WERI-Rb-1 (cell line): ENCODE results near the gene GNB1L.

ENCODE experiments used
- DNase-seq: peaks from one replicate; pipeline ENCODE4 v3.0.0-alpha.2; 2020
- H3K27ac ChIP-seq: fragments of 250-450 bp; sonication (Bioruptor Pico); 2 replicates; pipeline ENCODE4 v1.5.1; 2020; ENCODE audit warnings: mild to moderate bottlenecking, moderate library complexity
- H3K27me3 ChIP-seq: fragments of 250-450 bp; sonication (Bioruptor Pico); 2 replicates; pipeline ENCODE4 v1.5.1; 2021; ENCODE audit warnings: mild to moderate bottlenecking, low read depth, moderate library complexity; ENCODE audit not compliant: insufficient read depth, severe bottlenecking
- H3K36me3 ChIP-seq: fragments of 250-450 bp; sonication (Bioruptor Pico); 2 replicates; pipeline ENCODE4 v1.5.1; 2020; ENCODE audit warnings: mild to moderate bottlenecking, moderate library complexity
- H3K4me3 ChIP-seq: 2 replicates; pipeline ENCODE4 v1.5.1; 2011; ENCODE audit warnings: low read depth, mild to moderate bottlenecking, control low read depth, low read length
- H3K9me3 ChIP-seq: fragments of 250-450 bp; sonication (Bioruptor Pico); 2 replicates; pipeline ENCODE4 v1.5.1; 2021; ENCODE audit warnings: mild to moderate bottlenecking, moderate library complexity; ENCODE audit not compliant: severe bottlenecking
- CTCF ChIP-seq: IDR thresholded peaks from 2 replicates; pipeline ENCODE4 v1.5.1; 2011; ENCODE audit warnings: low read depth, mild to moderate bottlenecking, control low read depth, inconsistent platforms, low read length

Gene GNB1L

GRCh38 chr22:19827341-19828034, 27.2 kb downstream of the GNB1L start:
- H3K36me3 ChIP-seq: no peaks in the 10 kb centered on the region

GRCh38 chr22:19826619-19826950, 28.1 kb downstream of the GNB1L start:
- H3K27ac ChIP-seq: no peak overlapping the region
- H3K9me3 ChIP-seq: no peaks in the 10 kb centered on the region
- no peaks in the 10 kb centered on the region for H3K36me3 ChIP-seq
- DNase-seq: no peak
- no peak for TF ChIP-seq CTCF
- no peaks in the 10 kb centered on the region for H3K27me3 ChIP-seq
- H3K4me3 ChIP-seq: no peak overlapping the region

More at GRCh38 chr22:19827341-19828034, 27.2 kb downstream of the GNB1L start:
- no peak overlapping the region for H3K27ac ChIP-seq
- H3K9me3 ChIP-seq: no peaks in the 10 kb centered on the region
- H3K27me3 ChIP-seq: no peaks in the 10 kb centered on the region
- TF ChIP-seq CTCF: no peak
- DNase-seq: no peak
- no peak overlapping the region for H3K4me3 ChIP-seq

GRCh38 chr22:19825904-19826618, 28.6 kb downstream of the GNB1L start:
- no peaks in the 10 kb centered on the region for H3K27me3 ChIP-seq
- no peak overlapping the region for H3K4me3 ChIP-seq
- no peaks in the 10 kb centered on the region for H3K36me3 ChIP-seq
- no peak overlapping the region for H3K27ac ChIP-seq
- no peak for TF ChIP-seq CTCF
- DNase-seq: no peak
- no peaks in the 10 kb centered on the region for H3K9me3 ChIP-seq

GRCh38 chr22:19824926-19825339, 29.7 kb downstream of the GNB1L start:
- no peak for TF ChIP-seq CTCF
- H3K27me3 ChIP-seq: no peaks in the 10 kb centered on the region
- no peak overlapping the region for H3K4me3 ChIP-seq
- no peaks in the 10 kb centered on the region for H3K9me3 ChIP-seq
- H3K27ac ChIP-seq: no peak overlapping the region
- DNase-seq: no peak
- no peaks in the 10 kb centered on the region for H3K36me3 ChIP-seq

- Histone ChIP-seq H3K27ac (no peak overlapping the region), H3K4me3 (no peak overlapping the region), H3K9me3 (no peaks in the 10 kb centered on the region), H3K36me3 (no peaks in the 10 kb centered on the region), H3K27me3 (no peaks in the 10 kb centered on the region)
- no peak for TF ChIP-seq CTCF
- DNase-seq: no peak
Observed at GRCh38 chr22:19824212-19824925, 30.3 kb downstream of the GNB1L start.
